Cerebellar cortex (tissue), 1 donor: ENCODE data around the gene MAN1A2.

Experiments used
- DNase-seq: peaks from one replicate; pipeline ENCODE4 v3.0.0-alpha.2; 2015; ENCODE audit warnings: low spot score

Gene MAN1A2

DNA sequence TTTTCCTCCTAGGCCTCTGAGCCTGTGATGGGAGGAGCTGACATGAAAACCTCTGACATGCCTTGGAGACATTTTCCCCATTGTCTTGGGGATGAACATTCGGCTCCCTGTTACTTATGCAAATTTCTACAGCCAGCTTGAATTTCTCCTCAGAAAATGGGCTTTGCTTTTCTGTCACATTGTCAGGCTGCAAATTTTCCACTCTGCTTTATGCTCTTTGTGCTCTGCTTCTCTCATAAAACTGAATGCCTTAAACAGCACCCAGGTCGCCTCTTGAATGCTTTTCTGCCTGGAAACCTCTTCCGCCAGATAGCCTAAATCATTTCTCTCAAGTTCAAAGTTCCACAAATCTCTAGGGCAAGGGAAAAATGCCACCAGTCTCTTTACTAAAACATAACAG, 191.9 kb downstream of the MAN1A2 start:
- no peak for DNase-seq

DNA sequence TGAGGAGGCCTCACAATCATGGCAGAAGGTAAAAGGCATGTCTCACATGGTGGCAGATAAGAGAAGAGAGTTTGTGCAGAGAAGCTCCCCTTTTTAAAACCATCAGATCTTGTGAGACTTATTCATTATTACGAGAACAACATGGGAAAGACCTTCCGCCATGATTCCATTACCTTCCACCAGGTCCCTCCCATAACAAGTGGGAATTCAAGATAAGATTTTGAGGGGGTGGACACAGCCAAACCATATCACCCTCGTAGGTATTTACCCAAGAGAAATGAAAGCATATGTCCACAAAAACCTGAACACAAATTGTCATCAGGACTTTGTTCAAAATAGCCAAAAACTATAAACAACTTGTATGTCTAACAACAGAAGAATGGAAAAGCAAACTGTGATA, 192.7 kb downstream of the MAN1A2 start:
- DNase-seq: no peak

DNA sequence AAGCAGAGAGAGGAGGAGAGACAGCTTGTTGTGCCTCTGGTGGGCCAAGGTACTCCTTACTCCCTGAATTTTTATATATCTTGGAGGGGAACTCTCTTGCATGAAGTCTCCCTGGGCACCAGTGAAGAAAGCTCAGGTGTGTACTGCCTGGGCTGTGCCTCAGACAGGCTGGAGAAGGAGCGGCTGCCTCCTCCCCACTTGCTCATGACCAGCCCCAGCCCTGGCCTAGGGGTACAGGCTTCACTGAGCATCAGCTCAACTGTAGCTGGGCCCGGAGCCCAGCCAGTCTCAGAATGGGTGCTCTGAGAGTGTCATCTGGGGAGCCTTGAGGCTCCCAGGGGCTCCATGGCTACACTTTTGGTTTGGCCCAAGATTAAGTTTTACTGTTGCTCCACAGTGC, 193.8 kb downstream of the MAN1A2 start:
- no peak for DNase-seq

DNA sequence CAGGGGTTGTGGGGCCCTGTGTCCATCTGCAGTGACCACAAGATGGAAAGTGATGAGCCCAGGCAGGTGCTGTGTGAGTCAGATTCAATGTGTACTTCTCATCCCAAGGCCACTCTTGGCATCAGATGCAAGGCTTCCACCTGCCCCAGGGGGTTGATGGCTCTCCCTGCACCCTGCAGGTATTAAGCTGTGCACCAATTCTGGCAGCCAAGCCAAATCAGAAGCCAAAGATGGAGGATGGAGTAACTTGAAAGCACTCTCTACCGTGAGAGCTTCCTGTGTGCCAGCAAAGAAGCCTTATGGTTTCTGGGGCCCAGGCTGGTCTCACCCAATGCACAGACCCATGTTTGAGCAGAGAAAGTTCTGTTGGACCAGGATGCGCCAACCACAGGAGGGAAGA, 194.3 kb downstream of the MAN1A2 start:
- DNase-seq: peak; percentile 68

DNA sequence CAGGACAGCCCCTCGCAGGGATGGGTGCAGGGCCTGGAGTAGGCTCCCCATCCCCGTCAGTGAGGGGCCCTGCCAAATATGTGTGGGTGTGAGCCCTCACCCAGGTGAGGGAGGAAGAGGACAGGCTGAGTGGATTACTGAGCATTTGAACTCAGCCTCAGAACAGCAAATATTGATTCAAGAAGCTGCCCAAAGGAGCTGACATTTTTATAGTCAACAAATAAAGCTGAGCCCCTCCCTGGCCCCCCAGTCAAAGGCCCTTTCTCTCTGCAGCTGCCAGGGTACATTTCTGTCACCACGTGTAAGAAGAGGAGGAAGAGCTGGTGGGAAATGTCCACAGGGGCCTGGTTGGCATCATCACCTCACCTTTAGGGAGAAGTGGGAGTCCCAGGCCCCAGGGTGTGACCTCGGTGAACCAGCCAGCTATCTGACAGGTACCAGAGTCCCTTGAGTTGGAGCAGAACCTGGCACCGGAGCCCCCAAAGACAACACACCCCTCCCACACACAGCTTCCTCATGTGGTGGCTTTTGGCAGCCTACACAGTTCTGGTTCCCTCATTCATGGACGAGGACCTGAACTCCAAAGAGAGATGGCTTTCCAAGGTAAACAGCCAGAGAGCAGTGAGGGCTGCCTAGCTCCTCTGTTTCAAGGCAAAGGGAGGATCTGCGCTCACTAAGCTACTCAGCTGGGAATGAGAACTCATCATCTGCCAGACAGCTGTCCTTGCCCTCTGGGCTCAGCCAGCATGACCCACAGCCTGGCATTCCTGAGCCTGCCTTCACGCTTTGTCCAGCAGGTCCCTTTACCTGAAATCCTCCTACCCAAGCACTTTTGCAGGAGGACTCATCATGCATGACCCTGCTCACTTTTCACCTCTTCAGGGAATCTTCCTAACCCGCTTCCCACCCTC, 195.6 kb downstream of the MAN1A2 start:
- no peak for DNase-seq

DNA sequence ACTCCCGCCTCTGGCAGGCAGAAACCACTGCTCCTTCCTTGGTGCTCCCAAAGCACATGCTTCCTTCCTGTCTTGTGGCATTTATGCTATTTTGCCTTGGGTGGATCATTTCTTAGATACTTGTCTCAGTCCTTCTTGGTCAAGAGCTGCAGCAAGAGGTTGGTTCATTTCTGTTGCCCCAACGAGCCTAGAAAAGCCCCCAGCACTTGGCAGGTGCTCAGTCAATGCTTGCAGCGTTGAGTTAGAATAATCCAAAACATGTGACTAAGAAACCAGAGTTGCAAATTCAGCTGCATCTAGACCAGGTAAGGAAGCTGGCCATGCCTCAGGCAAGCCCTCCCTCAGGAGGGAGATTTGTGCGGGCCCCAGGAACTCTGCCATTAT, 196.2 kb downstream of the MAN1A2 start:
- no peak for DNase-seq

DNA sequence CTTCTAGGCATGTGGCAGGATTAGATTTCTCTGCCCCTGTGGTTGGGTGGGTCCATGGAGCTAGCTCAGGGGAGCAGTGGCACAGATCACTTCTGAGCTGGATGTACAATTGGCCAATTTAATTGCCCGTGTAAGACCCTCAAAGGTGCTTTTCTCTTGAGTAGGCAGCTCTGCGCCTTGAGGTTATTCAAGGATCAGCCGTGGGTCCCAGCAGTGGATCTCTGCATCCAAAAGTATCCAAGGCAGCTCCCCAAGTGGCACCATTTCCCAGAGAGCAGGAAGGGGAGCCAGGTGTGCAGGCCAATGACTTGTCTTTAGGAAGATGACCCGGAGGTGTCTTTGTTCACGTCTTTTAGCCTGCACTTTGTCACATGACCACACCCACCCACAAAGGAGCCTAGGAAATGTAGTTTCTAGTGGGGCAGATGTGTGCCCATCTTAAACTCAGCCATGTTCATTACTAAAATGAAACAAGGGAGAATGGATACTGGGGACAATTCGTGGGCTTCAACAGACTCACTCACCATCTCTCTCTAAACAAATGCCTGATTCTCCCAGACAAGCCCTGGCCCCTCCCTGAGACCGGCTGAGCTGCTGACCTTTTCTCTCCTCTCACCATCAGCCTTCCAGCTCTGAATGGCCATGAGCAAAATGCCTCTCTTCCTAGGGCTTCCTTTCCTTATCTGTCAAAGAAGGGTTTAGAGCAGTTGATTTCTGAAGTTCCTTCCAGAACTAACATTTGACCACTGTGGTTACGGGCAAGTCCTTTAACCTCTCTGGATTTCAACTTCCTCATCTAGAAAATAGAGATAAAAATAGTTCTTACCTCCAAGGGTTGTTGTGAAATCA, 197.2 kb downstream of the MAN1A2 start:
- DNase-seq: no peak

DNA sequence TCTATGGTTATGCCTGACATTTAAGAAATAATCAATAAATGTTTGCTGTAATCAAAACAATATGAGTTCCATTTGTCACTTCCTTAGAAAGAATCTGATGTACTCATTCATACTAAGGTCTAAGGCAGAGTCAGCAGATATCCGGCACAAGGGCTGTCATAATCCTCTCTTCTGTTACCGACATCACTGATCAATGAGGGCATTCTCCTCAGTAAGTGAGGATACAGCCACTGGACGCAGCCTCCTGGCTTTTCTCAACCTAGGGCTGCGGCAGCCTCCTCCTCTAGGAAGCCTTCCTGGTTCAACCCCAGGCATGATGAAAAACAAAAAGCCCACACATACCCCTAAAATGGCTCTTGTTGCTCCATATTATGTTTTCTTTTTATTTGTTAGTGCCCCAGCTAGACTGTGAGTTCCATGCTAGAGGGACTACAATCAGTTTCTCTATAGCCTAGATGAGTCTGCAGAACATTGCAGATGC, 197.9 kb downstream of the MAN1A2 start:
- DNase-seq: no peak

DNA sequence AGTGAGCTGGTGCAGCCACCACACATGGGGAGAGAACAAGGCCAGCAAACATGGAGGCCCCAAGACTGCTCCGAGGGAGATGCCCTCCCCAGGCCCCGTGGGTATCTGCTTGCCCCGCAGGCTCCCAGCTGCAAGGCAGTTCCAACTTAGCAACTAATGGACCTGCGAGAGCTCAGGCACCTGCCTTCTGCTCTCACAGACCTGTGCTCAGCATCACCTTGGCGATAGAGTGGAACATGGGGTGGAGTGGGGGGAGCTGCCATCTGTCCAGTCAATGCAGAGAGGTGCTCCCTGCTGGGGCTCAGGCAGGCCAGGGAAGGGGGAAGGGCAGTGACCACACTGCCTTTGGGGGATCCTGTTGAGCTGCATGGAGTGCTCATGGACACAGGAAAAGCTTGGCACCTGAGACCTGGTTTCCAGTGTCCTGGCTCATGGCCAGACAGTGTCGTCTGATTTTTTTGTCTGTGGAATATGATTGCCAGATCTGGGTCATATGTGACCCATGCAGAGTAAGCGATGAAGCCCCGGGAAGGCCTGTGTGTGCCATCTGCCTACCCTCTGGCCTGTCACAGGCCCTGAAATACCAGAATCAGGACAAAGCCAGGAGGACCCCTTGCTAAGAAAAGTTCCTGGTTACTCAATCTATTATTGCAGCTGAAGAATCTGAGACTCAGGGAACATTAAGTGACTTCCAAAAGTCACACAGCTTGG, 198.7 kb downstream of the MAN1A2 start:
- peak; percentile 95 for DNase-seq

DNA sequence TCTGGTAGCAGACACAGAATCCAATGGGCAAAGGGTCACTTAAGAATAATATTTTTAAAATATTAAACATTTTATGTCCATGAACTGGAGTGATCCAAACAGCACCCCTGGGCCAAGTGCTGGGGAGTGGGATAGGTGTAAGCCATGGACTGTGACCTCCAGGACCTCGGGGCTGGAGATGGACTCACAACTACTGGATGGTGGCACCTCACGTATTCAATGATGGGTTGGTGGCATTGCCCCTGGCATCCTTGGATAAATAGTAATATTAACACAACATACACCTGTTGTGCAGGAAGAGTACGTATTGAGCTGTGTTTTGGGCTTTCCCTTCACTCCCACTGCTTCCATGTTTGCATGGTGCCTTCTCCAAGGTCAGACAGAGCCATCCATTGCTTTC, 199.3 kb downstream of the MAN1A2 start:
- peak; percentile 19 for DNase-seq

DNA sequence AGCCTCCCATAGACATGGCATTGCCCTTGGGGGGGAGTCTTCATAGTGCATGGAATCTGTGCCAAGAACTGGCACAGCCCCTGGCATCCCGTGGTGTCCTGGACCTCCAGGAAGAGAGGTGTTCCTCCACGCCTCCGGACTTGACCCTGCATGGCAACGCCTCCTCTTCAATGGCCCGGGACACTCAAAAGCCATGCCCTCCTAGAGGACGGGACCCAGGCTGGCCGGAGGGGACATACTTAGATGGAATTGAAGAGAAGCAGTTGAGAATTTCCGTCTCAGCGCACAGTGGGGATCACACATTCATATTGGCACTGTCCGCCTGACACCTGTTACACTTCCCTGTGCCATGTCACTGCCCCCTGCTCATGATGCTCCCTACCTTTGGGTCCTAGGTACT, 200.2 kb downstream of the MAN1A2 start:
- no peak for DNase-seq

DNA sequence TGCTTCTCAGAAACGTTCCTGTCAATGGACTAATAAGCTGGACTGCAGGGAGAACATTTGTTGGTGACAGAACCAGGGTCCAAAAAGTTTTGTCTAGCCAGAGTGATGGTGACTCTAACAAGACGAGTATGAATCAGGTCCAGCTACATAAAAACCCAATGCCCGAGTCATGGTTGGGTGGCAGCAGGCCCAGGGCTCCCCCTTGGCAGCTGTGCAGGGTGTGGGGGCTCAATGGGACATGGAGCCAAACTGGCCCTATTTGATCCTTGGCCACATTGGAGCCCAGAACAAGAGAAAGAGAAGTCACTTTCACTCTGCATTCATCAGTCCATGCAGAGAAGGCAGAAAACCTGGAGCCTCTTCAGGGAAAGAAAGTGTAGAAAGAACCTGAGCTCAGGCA, 200.7 kb downstream of the MAN1A2 start:
- DNase-seq: no peak

DNA sequence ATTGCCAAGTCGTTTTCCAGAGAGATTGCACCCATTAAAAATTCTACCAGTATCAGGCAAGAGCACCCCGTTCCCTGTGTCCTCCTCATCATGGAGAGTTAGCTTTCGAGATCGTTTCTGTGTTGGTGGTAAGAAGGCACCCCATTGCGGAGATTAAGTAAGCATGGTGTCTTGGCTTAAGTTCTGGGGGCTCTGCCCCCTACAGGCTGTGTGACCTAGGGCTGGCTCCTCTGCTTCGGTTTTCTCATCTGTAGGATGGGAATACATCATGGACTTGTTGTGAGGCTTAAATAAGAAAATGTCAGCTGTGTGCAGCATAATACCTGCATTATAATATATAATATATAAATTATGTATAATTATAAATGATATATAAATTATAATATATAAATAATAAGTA, 201.8 kb downstream of the MAN1A2 start:
- no peak for DNase-seq

DNA sequence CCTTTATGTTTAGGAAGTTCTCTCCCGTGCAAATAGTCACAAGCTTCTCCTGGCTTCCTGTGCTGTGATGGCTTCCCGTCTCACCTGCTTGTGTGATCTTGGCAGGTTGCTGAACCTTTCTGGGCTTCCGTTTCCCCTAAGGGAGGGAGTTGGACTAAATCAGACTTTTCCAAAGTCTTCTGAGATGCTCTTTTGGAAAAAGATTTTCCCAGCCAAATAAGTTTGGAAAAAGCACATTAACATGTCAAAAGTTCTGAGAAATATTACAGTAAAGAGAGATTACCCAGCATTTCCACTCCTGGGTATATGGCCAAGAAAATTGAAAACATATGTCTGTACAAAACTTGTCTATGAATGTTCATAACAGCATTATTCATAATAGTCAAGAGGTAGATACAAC, 202.6 kb downstream of the MAN1A2 start:
- DNase-seq: no peak

DNA sequence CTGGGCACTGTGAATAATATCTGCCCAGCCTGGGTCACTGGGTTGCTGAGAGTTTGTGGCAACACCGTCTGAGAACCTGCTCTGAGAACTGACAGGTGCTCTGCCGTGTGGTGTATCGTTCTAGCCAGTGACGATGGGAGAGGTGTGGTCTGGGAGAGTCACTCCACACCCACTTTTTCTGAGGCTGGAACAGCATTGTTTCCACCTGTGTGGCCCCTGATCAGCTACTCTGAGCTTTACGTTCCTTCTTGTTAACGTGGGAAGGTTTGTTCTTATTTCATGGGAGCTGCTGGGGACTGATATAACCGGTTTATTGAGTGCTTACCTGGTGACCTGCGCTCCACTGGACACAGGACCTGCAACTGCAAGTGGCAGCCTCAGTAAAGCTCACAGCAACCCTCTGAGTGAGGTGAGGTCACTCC, 203.8 kb downstream of the MAN1A2 start:
- DNase-seq: no peak

DNA sequence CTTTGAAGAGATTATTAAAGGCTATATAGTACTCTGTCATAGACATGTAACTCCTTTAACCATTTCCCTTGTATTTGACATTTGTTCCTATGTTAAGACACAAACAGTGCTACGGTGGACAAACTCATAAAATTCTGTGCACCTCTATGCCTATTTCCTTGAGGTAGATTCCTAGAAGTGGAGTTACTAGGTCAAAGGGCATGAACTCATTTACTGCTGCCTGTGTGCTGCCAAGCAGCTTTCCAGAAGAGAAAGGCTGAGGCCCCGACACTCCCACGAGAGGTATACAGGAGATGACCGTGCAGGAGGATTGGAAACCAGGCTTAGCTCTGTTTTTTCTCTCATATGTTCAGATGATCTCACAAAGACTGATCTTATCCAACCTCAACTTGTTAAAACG, 204.2 kb downstream of the MAN1A2 start:
- DNase-seq: no peak

DNA sequence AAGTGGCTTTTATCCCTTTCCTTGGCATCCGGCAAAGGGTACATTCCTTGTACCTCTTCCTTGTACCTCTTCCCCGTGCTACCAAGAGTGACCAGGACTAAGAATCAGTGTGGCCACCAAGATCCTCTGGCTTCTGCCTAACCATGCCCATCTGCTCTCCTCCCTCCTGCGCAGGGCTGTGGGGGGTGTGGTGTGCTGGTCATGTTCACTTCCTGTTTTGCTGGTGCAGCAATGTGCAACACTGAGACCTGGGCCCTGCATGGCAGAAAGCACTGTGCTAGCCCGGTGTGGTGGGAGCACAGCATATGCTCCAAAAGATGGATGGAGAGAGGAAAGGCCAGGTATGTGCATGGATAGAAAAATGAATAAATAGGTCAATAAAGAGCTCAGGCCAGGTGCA, 205.3 kb downstream of the MAN1A2 start:
- DNase-seq: no peak

DNA sequence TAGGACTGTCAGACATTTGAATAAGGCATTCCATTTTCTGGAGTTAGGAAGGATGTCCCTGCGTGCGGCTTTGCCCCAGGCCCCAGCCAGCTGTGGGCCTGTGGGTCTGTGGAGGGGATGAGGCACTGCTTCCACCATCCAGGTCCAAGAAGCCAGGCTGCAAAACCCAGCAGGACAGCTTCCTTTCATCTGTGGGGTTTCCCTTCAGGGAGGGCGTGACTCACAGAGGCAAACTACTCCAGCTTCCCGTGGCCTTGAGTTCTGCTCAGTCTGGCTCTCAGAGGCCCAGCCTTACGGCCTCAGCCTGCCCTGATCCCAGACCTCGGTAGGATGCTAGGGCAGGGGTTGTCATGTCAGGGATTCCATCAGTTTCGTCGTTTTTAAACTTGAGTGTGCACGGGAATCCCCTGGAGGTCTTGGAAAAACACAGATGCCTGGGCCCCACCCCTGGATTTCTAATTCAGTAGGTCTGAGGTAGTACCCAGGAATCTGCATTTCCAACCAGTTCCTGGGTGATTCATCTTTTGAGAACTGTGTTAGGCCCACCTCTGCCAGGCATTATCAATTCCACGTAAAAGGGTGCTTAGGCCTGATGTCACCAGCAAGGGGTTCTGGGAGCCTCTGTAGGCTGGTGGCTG, 206.3 kb downstream of the MAN1A2 start:
- no peak for DNase-seq

DNA sequence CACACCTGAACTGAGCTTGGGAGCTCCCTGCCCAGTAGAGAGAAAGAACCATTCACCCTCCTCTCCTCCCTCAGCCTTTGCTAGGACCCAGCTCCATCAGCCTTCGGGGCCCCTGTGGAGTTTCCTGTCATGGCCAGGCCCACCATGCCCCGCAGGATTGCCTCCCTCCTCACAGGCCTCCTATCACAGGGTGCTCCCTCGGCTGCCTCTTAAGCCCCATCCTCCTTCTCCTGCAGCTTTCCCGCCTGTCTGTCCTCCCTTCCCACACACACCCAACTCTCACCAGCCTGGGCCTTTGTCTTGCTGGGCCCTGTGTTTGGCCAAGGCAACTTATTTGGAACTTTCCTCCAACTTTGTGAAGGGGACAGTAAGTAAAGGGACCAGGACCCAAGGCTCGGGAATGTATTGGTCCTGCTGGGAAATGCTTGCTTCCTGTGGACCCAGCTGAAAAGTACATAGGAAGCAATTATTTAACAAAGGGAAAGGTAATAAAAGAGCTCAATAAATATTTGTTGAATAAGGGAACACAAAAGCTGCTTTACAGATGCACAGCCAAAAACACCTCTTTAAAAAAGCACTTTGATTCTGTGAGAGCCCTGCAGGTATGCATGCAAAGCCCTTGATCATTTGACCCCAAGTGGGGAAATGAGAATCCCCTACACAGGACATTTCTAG, 207.0 kb downstream of the MAN1A2 start:
- DNase-seq: no peak

DNA sequence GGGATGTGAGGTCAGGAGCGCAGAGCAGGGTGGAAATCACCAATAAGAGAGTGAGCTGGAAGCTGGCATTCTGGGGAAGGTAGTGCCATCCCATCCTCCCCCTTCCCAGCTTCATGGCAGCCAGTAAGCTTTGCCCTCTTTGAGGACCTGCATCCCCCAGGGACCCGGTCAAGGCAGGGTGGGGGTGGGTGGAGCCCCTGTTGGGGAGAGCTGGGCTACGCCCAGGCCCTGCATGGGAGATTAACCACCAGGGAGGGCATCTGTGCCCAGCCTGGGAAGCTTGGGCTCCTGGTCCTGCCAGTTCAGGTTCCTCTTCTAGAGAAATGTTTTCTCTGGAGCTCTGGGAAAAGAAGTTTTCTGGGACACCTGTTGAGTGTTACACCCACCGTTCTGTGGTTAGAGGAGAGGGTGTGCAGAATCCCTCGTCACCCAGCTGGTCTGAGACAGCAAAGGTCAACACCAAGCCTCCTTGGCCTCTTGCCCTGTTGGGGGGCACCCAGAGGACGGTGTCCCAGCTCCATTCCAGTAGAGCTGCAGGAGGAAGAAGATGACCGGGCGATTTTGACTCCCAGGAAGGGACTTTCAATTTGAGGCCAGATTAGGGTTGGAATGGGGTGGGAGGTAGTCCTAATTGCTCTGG, 208.5 kb downstream of the MAN1A2 start:
- no peak for DNase-seq

DNA sequence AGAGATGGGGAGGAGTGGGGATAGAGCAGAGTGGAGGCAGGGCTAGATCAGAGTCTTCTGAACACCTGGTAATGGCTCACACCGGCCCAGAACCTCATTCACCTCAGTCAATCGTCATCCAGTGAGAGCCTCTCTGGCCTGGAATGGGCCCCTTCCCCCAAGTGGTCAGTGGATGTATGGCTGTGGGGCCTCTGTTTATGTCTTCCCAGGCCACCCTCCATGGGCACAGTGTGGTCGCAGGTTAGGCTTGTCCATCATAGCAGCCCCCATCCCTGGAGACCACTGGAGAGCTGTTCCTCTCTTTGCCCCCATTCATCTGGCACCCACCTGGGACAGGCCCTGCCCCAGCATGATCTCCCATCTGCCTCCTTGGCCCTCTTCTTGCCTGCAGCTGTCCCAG, 209.0 kb downstream of the MAN1A2 start:
- DNase-seq: no peak
